Activated CD8-positive, alpha-beta T cell treated with anti-CD3 and anti-CD28 coated beads for 36 hours (primary cell): ENCODE measurements around the gene ABCB11. TPM values are rescaled to one million over a fixed set of nuclear protein-coding genes. Genes with fewer than 3 reads are reported as not detected.

Experiments
- ATAC-seq: fragments of 200-7000 bp; cut with Tn5 transposase; one replicate; pipeline ENCODE4 v1.10.0; 2021; ENCODE audit warnings: mild to moderate bottlenecking, moderate library complexity
- CTCF ChIA-PET: fragments of 350-600 bp; sonication (Branson Sonifier 250); formaldehyde crosslinking; loops from one replicate; lab custom pipeline; 2021; ENCODE audit warnings: antibody characterized with exemption; lab: Charles Lee
- POLR2A ChIA-PET: fragments of 350-600 bp; sonication (Branson Sonifier 250); formaldehyde crosslinking; loops from one replicate; lab custom pipeline; 2021; ENCODE audit warnings: antibody characterized with exemption; lab: Charles Lee
- DNase-seq: peaks from one replicate; pipeline ENCODE4 v3.0.0-alpha.2; 2020
- H3K27ac Mint-ChIP-seq: one replicate; pipeline ENCODE4 v1.8.0; 2021; ENCODE audit warnings: mild to moderate bottlenecking, mixed read lengths
- H3K27me3 Mint-ChIP-seq: one replicate; pipeline ENCODE4 v1.8.0; 2021; ENCODE audit warnings: mixed read lengths
- H3K36me3 Mint-ChIP-seq: one replicate; pipeline ENCODE4 v1.8.0; 2021; ENCODE audit warnings: low read depth, mixed read lengths
- H3K4me1 Mint-ChIP-seq: one replicate; pipeline ENCODE4 v1.8.0; 2021; ENCODE audit warnings: low read depth, mixed read lengths
- H3K4me3 Mint-ChIP-seq: one replicate; pipeline ENCODE4 v1.8.0; 2021; ENCODE audit warnings: mild to moderate bottlenecking, moderate library complexity, mixed read lengths
- H3K9me3 Mint-ChIP-seq: one replicate; pipeline ENCODE4 v1.8.0; 2021; ENCODE audit warnings: mixed read lengths
- intact Hi-C: fragments of 100-400 bp; cut with micrococcal nuclease; formaldehyde crosslinking; loops from one replicate; pipeline ENCODE4 v1.10.0; 2022
- total RNA-seq, 2 experiments: library from RNA; stranded (reverse); gene quantifications; one replicate each; pipeline ENCODE4 v1.2.3, GENCODE V29; 2021
- TF ChIP-seq, protein P1 (sequence below): fragments of 200-600 bp; IDR thresholded peaks from one replicate; pipeline ENCODE4 v1.8.0; 2022; ENCODE audit warnings: antibody characterized with exemption, mild to moderate bottlenecking

ABCB11 gene
- total RNA-seq, 2 experiments from 2014 or later = not detected

DNA sequence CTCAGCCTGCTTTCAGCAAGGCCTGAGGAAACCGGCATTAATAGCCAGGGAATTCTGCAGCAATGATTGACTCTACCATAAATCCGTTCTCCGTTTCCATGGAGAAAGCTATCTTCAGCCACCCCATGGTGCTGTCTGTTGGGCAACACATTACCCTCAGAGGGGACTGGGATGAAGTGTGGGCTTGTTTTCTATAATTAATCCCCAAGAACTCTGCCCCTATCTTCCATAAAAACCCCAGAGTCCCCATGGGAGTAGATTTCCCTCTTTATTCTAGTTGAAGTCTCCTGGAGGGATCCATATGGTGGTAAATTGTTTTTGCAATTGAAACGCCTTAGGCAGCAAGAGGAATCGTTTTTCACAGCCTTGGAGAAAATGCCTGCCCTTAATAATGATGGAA, 120.8 kb downstream of the ABCB11 start:
- no peak for DNase-seq
- Mint-ChIP-seq H3K9me3 (peaks cover 4% of the 10 kb centered on the region), H3K27me3 (peaks cover 32% of the 10 kb centered on the region), H3K27ac (no peak overlapping the region), H3K4me3 (no peak overlapping the region), H3K36me3 (no peaks in the 10 kb centered on the region), H3K4me1 (peaks cover 6% of the 10 kb centered on the region)
- ChIA-PET CTCF (interaction anchor here (1.0 to 1.6 kb wide), 3 partner anchors 10 to 34 kb away, joined by 3 to 6 read pairs (median 4); no protein-coding TSS in a partner anchor), POLR2A (interaction anchor here (1.3 kb wide), 1 partner anchor 16 kb away, joined by 3 read pairs; no protein-coding TSS in a partner anchor)
- intact Hi-C loops = no loop called here
- TF ChIP-seq, protein P1, sequence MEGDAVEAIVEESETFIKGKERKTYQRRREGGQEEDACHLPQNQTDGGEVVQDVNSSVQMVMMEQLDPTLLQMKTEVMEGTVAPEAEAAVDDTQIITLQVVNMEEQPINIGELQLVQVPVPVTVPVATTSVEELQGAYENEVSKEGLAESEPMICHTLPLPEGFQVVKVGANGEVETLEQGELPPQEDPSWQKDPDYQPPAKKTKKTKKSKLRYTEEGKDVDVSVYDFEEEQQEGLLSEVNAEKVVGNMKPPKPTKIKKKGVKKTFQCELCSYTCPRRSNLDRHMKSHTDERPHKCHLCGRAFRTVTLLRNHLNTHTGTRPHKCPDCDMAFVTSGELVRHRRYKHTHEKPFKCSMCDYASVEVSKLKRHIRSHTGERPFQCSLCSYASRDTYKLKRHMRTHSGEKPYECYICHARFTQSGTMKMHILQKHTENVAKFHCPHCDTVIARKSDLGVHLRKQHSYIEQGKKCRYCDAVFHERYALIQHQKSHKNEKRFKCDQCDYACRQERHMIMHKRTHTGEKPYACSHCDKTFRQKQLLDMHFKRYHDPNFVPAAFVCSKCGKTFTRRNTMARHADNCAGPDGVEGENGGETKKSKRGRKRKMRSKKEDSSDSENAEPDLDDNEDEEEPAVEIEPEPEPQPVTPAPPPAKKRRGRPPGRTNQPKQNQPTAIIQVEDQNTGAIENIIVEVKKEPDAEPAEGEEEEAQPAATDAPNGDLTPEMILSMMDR = no peak
- ATAC-seq = no peak

DNA sequence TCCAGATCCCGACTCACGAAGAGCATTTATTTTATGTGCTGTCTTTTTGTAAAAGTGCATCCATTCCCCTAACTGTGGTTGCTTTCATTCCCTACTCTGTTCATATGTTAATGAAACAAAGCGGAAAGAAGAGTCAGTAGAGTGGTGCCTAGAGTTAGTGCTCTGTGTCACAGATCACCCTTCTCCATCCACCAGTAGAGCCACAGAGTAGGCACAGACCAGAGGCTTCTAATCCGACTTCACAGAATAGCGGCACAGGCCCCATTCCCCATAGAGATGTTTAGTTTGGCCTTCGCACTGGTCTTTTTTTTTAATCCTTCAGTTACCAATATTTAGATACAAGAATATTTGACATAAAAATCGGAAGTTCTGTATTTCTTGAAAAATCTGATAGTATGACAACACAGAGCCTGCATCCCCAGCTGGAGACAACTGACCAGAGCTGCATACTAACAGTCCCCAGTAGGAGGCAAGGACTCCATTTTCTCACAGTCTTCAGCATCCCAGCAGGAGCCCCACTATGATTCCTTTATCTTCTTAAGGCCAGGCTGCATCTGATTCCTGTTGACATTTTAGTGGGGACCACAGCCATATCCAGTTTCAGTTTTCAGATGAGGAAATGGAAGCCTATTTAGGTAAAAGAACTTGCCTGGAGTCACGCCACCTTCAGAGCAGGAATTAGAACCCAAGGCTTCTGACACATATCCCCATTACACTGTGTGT, 123.0 kb downstream of the ABCB11 start:
- ChIA-PET CTCF (interaction anchor here (0.9 kb wide), 2 partner anchors 13 to 561 kb away, joined by 3 to 4 read pairs; no protein-coding TSS in a partner anchor), POLR2A (no interaction called here)
- Mint-ChIP-seq H3K9me3 (no peaks in the 10 kb centered on the region), H3K27me3 (peaks cover 26% of the 10 kb centered on the region), H3K27ac (no peak overlapping the region), H3K36me3 (no peaks in the 10 kb centered on the region), H3K4me3 (no peak overlapping the region), H3K4me1 (peaks cover 6% of the 10 kb centered on the region)
- TF ChIP-seq, protein P1 = no peak
- no peak for DNase-seq
- intact Hi-C loops = no loop called here
- no peak for ATAC-seq

DNA sequence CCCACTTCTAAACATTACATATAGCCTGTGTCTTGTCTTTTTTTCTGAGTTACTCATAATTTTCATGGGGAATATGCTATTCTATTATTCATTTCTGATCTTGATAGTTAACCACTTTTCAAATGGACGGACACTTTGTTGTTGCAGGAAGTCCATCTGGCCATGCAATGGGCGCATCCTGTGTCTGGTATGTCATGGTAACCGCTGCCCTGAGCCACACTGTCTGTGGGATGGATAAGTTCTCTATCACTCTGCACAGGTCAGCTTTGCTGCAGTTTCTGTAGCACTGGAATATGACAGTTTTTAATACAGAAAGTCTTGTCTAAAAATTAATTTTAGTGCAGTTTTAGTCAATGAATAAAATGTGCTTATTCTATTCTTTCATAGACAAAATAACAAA, 126.8 kb downstream of the ABCB11 start:
- no peak overlapping the region for H3K4me3 Mint-ChIP-seq
- CTCF ChIA-PET = no interaction called here
- no peaks in the 10 kb centered on the region for H3K9me3 Mint-ChIP-seq
- no peak overlapping the region for H3K27ac Mint-ChIP-seq
- ATAC-seq = no peak
- TF ChIP-seq, protein P1 = no peak
- H3K4me1 Mint-ChIP-seq = no peaks in the 10 kb centered on the region
- no peak for DNase-seq
- peaks cover 13% of the 10 kb centered on the region for H3K27me3 Mint-ChIP-seq
- POLR2A ChIA-PET = no interaction called here
- intact Hi-C loops = no loop called here
- no peaks in the 10 kb centered on the region for H3K36me3 Mint-ChIP-seq

DNA sequence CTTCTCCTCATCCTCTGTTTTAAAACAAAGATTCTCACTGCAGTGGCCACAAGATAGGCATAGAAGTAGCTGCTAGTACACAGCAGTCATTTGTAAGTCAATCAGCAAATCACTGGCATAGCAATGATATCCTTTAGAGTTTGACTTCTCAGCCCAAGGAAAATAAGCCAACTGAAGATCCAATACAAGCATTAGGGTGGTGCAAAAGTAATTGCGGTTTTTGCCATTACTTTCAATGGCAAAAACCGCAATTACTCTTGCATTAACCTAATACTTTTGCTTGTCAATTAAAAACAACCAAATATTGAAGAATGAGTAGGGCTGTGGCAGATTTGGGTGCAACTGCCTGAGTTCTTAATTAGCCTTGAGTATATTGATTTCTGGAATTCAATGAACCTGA, 127.2 kb downstream of the ABCB11 start:
- CTCF ChIA-PET = no interaction called here
- no peak for ATAC-seq
- Mint-ChIP-seq H3K27me3 (peaks cover 13% of the 10 kb centered on the region), H3K27ac (no peak overlapping the region), H3K9me3 (no peaks in the 10 kb centered on the region), H3K36me3 (no peaks in the 10 kb centered on the region), H3K4me1 (no peaks in the 10 kb centered on the region), H3K4me3 (no peak overlapping the region)
- POLR2A ChIA-PET = no interaction called here
- no peak for DNase-seq
- intact Hi-C loops = no loop called here
- TF ChIP-seq, protein P1 = no peak

DNA sequence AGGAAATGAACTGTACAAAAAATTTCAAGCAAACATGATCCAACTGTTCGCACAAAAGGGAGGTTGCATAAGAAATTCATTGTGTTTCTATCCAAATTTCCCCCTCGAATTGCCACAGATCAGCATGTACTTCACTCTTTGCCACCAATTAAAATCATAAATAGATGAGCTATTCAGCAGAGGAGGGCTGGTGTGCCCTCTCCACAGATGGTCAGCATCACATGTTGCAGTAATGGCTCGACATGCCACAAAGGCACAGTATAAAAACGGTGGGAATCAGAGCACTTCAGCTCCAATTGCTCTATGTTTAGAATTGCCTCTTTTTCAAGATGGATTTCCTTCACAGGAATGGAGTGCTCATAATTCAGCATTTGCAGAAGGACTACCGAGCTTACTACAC, 130.1 kb downstream of the ABCB11 start, which contains the start of gene G6PC2:
TSS of gene G6PC2 (plus strand) at position 289 of the 400 bp plus-strand sequence. CDS start at position 330, 41 bp downstream.
- no peaks in the 10 kb centered on the region for H3K9me3 Mint-ChIP-seq
- CTCF ChIA-PET = no interaction called here
- ATAC-seq (no peak), DNase-seq (no peak)
- H3K4me3 Mint-ChIP-seq = no peak within 1 kb of the TSS
- TF ChIP-seq, protein P1 = no peak
- no peak within 1 kb of the TSS for H3K27ac Mint-ChIP-seq
- intact Hi-C loops = no loop called here
- H3K27me3 Mint-ChIP-seq = peaks cover 9% of the 10 kb centered on the region
- POLR2A ChIA-PET = no interaction called here
- no peaks in the 10 kb centered on the region for H3K4me1 Mint-ChIP-seq
- no peaks in the 10 kb centered on the region for H3K36me3 Mint-ChIP-seq
